NCI-H82 treated with DMSO at 0.1 percent for 48 hours (cell line): ENCODE measurements around the gene NTSR1.

Experiments used
- DNase-seq: peaks from one replicate; lab custom pipeline; 2025; ENCODE audit not compliant: unreplicated experiment; lab: John Stamatoyannopoulos, UW

NTSR1 gene

GRCh38 chr20:62779417-62779685, 70.7 kb downstream of the NTSR1 start:
- DNase-seq: no peak

- peak; percentile 85 for DNase-seq
Observed at GRCh38 chr20:62780204-62780603, 71.6 kb downstream of the NTSR1 start.

GRCh38 chr20:62780696-62781095, 72.1 kb downstream of the NTSR1 start:
- no peak for DNase-seq

DNA sequence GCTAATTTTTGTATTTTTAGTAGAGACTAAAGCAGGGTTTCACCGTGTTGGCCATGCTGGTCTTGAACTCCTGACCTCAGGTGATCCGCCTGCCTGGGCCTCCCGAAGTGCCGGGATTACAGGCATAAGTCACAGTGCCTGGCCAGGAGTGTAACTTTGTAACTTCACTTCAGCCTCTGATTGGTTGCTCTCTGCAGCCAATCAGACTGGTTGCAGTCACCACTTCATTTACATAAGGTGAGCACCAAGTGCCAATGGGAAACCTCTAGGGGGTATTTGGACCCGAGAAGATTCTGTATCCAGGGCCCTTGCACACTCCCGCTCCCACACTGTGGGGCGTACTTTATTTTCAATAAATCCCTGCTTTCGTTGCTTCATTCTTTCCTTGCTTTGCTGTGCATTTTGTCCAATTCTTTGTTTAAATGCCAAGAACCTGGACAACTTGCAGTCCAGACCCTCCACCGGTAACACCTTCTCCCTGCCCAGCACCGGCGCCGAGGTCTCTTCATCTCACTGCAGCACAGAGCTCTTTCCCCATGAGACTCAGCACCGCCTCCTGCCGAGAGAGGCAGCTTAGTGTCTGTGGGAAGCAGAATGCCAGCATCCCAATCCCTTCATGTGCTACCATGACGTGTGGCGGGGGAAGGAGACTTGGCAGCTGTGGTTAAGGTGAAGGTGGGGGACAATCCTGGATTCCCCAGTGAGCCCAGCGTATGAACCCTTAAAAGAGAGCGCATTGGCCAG, 73.7 kb downstream of the NTSR1 start:
- DNase-seq: peak; percentile 39

GRCh38 chr20:62782893-62783278, 74.2 kb downstream of the NTSR1 start:
- DNase-seq: no peak

- DNase-seq: no peak
Observed at GRCh38 chr20:62784497-62784896, 75.9 kb downstream of the NTSR1 start.

DNA sequence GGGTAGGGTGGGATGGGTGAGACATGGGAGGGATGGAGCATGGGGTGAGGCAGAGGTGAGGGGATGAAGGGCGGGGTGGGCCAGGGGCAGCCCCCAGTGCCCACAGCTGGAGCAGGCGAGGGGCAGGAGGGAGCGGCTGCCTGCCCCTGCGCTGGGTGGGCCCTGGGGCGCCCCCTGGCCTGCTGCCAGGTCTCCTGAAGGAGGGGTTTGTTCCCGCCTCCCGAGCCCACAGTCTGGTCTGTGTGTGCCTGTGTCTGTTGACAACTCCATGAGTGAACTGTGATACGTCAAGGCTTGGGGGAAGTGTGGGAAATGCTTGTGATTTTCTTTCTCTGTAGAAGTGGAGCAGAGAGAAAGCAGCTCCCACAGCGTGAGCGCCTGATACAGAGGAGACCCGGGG, 76.8 kb downstream of the NTSR1 start:
- no peak for DNase-seq

- DNase-seq: no peak
Observed at GRCh38 chr20:62786157-62786556, 77.5 kb downstream of the NTSR1 start.

GRCh38 chr20:62787321-62787720, 78.7 kb downstream of the NTSR1 start:
- DNase-seq: no peak

GRCh38 chr20:62787866-62788265, 79.2 kb downstream of the NTSR1 start:
- no peak for DNase-seq

GRCh38 chr20:62788607-62789006, 80.0 kb downstream of the NTSR1 start:
- DNase-seq: no peak

GRCh38 chr20:62790075-62790474, 81.4 kb downstream of the NTSR1 start:
- DNase-seq: no peak

- peak; percentile 85 for DNase-seq
Observed at GRCh38 chr20:62791301-62792181, 82.9 kb downstream of the NTSR1 start.

- DNase-seq: no peak
Observed at GRCh38 chr20:62792182-62792939, 83.7 kb downstream of the NTSR1 start.

DNA sequence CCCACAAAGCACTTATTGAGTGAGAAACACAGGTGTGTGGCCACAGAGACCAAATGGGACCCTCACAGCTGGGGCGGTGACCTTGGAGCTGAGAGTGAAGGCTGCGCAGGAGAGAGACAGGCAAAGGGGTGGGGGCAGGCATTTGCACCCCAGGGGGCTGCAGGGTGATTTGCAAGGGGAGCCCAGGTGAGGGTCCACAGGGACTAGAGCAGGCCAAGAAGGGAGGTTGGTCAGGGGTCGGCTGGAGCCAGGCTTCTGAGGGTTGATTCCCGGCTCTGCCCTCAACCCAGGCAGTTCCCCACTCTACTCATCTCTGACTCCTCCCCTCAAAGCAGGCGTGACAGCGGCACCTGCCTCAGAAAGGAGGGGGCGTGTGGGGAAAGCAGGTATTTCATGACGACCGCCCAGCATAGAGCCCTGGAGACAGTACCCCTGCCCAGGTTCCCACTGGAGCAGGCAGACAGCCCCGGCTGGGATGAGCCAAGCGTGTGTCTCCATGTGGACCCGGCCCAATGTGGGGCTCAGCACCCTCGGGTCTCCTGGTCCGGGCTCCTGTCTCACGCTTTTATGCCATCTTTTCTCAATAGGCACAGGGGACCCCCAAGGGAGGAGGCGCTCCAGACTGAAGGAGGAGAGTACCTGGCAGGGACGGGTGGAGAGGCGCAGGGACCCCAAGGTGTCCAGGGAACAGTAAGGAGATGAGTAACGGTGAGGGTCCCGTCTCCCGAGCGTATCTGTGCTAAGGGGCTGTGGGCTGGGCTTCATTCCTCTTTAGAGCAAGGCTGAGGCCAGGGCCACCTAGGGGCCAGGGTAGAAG, 84.5 kb downstream of the NTSR1 start:
- no peak for DNase-seq

GRCh38 chr20:62793757-62794006, 85.0 kb downstream of the NTSR1 start:
- no peak for DNase-seq

- peak; percentile 57 for DNase-seq
Observed at GRCh38 chr20:62794007-62794724, 85.5 kb downstream of the NTSR1 start.

DNA sequence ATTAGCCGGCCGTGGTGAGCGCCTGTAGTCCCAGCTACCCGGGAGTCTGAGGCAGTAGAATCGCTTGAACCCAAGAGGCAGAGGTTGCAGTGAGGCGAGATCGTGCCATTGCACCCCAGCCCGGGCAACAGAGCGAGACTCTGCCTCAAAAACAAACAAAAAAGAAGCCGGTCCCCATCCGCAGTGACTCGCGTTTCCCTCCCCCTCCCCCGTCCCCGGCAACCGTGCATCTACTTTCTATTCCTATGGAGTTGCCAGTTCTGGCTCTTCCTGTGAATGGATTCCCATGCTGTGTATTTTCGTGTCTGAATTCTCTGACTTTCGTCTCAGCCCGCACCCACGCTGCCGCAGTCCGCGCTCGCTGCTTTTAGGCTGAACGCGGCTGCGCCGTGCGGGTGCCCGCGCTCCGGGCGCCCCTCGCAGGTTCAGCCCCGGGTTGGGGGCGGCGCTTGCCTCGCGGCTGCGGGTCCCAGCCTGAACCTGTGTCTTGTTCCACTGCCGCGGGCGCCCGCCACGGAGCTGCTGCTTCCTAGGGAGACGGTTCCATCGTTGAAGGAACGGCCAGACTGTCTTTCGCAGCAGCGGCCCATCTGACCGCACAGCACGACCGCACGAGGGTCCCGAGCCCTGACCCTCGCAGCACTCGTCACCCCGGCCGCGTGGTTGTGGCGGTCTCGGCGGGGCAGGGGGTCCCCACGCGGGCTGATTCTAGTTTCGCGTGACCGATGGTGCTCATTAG, 86.6 kb downstream of the NTSR1 start:
- peak; percentile 47 for DNase-seq

DNA sequence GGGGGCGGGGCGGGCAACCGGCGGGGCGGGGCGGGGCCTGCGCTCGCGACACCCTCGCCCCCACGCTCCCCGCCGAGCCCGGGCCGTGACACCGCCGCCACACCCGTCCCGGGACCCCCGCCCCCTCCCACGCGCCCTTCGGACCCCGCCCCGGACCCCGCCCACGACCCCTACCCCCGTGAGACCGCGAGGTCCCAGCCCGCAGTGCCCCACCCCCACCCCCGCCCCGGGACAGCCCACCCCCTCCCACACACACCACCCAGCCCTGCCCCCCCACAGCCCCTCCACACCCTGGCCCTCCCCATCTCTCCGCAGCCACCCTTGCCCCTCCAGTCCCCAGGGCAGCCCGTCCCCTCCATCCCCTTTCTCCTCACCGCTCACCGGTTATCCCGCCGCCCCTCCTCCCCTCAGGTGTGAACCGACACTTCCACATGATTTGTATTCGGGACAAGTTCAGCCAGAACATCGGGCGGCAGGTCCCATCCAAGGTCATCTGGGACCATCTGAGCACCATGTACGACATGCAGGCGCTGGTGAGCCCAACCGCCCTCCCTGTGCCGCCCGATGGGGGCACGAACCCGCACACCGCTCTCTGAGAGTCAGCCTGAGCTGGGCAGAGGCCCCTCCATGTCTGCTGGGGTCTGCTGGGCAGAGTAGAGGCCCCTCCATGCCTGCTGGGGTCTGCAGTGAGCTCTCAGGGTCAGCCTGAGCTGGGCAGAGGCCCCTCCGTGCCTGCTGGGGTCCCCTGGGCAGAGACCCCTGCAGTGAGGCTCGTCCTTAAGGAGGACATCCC, 88.3 kb downstream of the NTSR1 start:
- no peak for DNase-seq
